Measurements from ENCODE around the gene SLC25A14. TPM values are rescaled to one million over a fixed set of nuclear protein-coding genes. Genes with fewer than 3 reads are reported as not detected.

SLC25A14 gene
- total RNA-seq, result 29.0 TPM

GRCh38 chrX:130339408-130340222 is at the start of gene SLC25A14:
TSS of gene SLC25A14 (plus strand) at chrX:130339919. CDS start at chrX:130340279, 360 bp downstream.

GRCh38 chrX:130385520-130385919 is 45.8 kb downstream of the SLC25A14 start, which contains the start of gene GPR119:
TSS of gene GPR119 (minus strand) at chrX:130385674. CDS start at chrX:130385447, 227 bp downstream.

GRCh38 chrX:130401415-130402207 is 61.9 kb downstream of the SLC25A14 start, which contains the start of gene RBMX2:
TSS of gene RBMX2 (plus strand) at chrX:130401987. CDS start at chrX:130402033, 46 bp downstream.

Other genes with a start within 250 kb of the SLC25A14 start
- 6.5 TPM for gene ELF4, start 229.4 kb upstream of the SLC25A14 start, total RNA-seq
- 20.5 TPM for gene AIFM1, start 174.1 kb upstream of the SLC25A14 start, total RNA-seq
- gene RAB33A, start 168.0 kb upstream of the SLC25A14 start, total RNA-seq, result 8.0 TPM
- 9.8 TPM for gene ZNF280C, start 71.0 kb upstream of the SLC25A14 start, total RNA-seq
- gene GPR119, start 45.8 kb downstream of the SLC25A14 start, total RNA-seq, result not detected
- gene RBMX2, start 62.1 kb downstream of the SLC25A14 start, total RNA-seq, result 19.4 TPM

Data from camera-type eye (tissue), 1 donor.